ELR (cell line): ENCODE results near the gene AIP.

ENCODE experiments used
- DNase-seq: peaks from one replicate; pipeline ENCODE4 v3.0.0-alpha.2; 2015; ENCODE audit warnings: low read depth

AIP gene

GRCh38 chr11:67449116-67449844 is 33.5 kb upstream of the AIP start:
- DNase-seq: no peak

- no peak for DNase-seq
These were observed 31.8 kb upstream of the AIP start for GRCh38 chr11:67450796-67451657.

GRCh38 chr11:67451658-67451976 is 31.2 kb upstream of the AIP start:
- DNase-seq: no peak

- no peak for DNase-seq
These were observed 30.5 kb upstream of the AIP start, which contains the start of gene GPR152 for GRCh38 chr11:67452141-67452952. TSS of gene GPR152 (minus strand) at chr11:67452729. CDS start at chr11:67452724, 5 bp downstream.

GRCh38 chr11:67453816-67454732 is 28.8 kb upstream of the AIP start:
- DNase-seq: no peak

GRCh38 chr11:67455054-67455453 is 27.8 kb upstream of the AIP start, which contains the start of gene CABP4:
TSS of gene CABP4 (plus strand) at chr11:67455354. CDS start at chr11:67455424, 70 bp downstream.
- DNase-seq: no peak

- no peak for DNase-seq
These were observed 26.6 kb upstream of the AIP start for GRCh38 chr11:67456068-67456705.

- DNase-seq: no peak
These were observed 25.4 kb upstream of the AIP start for GRCh38 chr11:67457453-67457852.

GRCh38 chr11:67458266-67458665 is 24.6 kb upstream of the AIP start:
- DNase-seq: no peak

GRCh38 chr11:67463186-67463585 is 19.6 kb upstream of the AIP start:
- DNase-seq: no peak

- DNase-seq: peak; percentile 26
These were observed 19.0 kb upstream of the AIP start for GRCh38 chr11:67463680-67464410.

- DNase-seq: peak; percentile 73
These were observed 18.2 kb upstream of the AIP start for GRCh38 chr11:67464411-67465188.

GRCh38 chr11:67465189-67465510 is 17.7 kb upstream of the AIP start:
- no peak for DNase-seq

GRCh38 chr11:67465530-67465929 is 17.3 kb upstream of the AIP start:
- peak; percentile 27 for DNase-seq

GRCh38 chr11:67466367-67466766 is 16.5 kb upstream of the AIP start:
- DNase-seq: no peak

- DNase-seq: no peak
These were observed 15.7 kb upstream of the AIP start for GRCh38 chr11:67466962-67467771.

- no peak for DNase-seq
These were observed 14.8 kb upstream of the AIP start for GRCh38 chr11:67468056-67468455.

- no peak for DNase-seq
These were observed 14.4 kb upstream of the AIP start for GRCh38 chr11:67468456-67468758.
